ENCODE data around the gene PATL1.

GRCh38 chr11:59610289-59610688 lies 58.5 kb downstream of the PATL1 start:
- TF ChIP-seq CTCF (IDR thresholded peaks at IDR 0.05): no peak
- no peak for TF ChIP-seq POLR2AphosphoS5 (IDR thresholded peaks at IDR 0.05; ENCODE audit: low read depth, low read length)
- TF ChIP-seq, protein P1, sequence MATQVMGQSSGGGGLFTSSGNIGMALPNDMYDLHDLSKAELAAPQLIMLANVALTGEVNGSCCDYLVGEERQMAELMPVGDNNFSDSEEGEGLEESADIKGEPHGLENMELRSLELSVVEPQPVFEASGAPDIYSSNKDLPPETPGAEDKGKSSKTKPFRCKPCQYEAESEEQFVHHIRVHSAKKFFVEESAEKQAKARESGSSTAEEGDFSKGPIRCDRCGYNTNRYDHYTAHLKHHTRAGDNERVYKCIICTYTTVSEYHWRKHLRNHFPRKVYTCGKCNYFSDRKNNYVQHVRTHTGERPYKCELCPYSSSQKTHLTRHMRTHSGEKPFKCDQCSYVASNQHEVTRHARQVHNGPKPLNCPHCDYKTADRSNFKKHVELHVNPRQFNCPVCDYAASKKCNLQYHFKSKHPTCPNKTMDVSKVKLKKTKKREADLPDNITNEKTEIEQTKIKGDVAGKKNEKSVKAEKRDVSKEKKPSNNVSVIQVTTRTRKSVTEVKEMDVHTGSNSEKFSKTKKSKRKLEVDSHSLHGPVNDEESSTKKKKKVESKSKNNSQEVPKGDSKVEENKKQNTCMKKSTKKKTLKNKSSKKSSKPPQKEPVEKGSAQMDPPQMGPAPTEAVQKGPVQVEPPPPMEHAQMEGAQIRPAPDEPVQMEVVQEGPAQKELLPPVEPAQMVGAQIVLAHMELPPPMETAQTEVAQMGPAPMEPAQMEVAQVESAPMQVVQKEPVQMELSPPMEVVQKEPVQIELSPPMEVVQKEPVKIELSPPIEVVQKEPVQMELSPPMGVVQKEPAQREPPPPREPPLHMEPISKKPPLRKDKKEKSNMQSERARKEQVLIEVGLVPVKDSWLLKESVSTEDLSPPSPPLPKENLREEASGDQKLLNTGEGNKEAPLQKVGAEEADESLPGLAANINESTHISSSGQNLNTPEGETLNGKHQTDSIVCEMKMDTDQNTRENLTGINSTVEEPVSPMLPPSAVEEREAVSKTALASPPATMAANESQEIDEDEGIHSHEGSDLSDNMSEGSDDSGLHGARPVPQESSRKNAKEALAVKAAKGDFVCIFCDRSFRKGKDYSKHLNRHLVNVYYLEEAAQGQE (IDR thresholded peaks at IDR 0.05; ENCODE audit: insufficient read depth in 1 of 2, low read depth in 2 of 2, low read length in 1 of 2): no peak
- no peak for TF ChIP-seq SIN3A (IDR thresholded peaks at IDR 0.05; ENCODE audit: borderline replicate concordance, insufficient read depth, low read depth, low read length)

All from Panc1 (cell line).